ENCODE measurements around the gene ANKRD33B. TPM values are rescaled to one million over a fixed set of nuclear protein-coding genes. Genes with fewer than 3 reads are reported as not detected.

ANKRD33B gene
- total and polyA plus RNA-seq, 2 experiments from 2014 or later = 1.5 to 2.0 TPM

- WGBS (ENCODE audit: low lambda C conversion rate, missing lambda C conversion rate) = 71% methylated on average over 14 of the region's 14 CpGs
- TF ChIP-seq CTCF (IDR thresholded peaks at IDR 0.05; ENCODE audit: poor library complexity) (no peak), EZH2 (IDR thresholded peaks at IDR 0.05; ENCODE audit: borderline replicate concordance) (no peak), EZH2phosphoT487 (IDR thresholded peaks at IDR 0.05; ENCODE audit: low read depth, severe bottlenecking, unreplicated experiment) (no peak)
Observed at GRCh38 chr5:10671041-10672008, 107.5 kb downstream of the ANKRD33B start.

GRCh38 chr5:10672146-10673016, 108.5 kb downstream of the ANKRD33B start:
- Histone ChIP-seq H3K4me3 (no peak overlapping the region), H3K9me2 (replicated peaks; ENCODE audit: insufficient read depth) (no peaks in the 10 kb centered on the region), H3K9me3 (ENCODE audit: low read depth) (no peaks in the 10 kb centered on the region), H3K27me3 (no peaks in the 10 kb centered on the region), H3K36me3 (replicated peaks; ENCODE audit: insufficient read depth, low read depth) (no peaks in the 10 kb centered on the region), H3K79me2 (no peaks in the 10 kb centered on the region), H3K27ac (no peak overlapping the region), H3K4me1 (ENCODE audit: insufficient read depth) (peaks cover 7% of the 10 kb centered on the region), H2AFZ (no peak overlapping the region), H4K20me1 (ENCODE audit: insufficient read depth, poor library complexity, severe bottlenecking) (no peaks in the 10 kb centered on the region), H3K4me2 (no peak overlapping the region)
- WGBS (ENCODE audit: low lambda C conversion rate, missing lambda C conversion rate) = 87% methylated on average over 7 of the region's 7 CpGs
- no peak for DNase-seq (ENCODE audit: low spot score)
- TF ChIP-seq CTCF (IDR thresholded peaks at IDR 0.05; ENCODE audit: poor library complexity) = no peak
- TF ChIP-seq EZH2phosphoT487 (IDR thresholded peaks at IDR 0.05; ENCODE audit: low read depth, severe bottlenecking, unreplicated experiment) = no peak

More at GRCh38 chr5:10671041-10672008, 107.5 kb downstream of the ANKRD33B start:
- H3K9me3 ChIP-seq (ENCODE audit: low read depth) = no peaks in the 10 kb centered on the region
- no peaks in the 10 kb centered on the region for H3K36me3 ChIP-seq (replicated peaks; ENCODE audit: insufficient read depth, low read depth)
- no peaks in the 10 kb centered on the region for H3K79me2 ChIP-seq
- H3K4me3 ChIP-seq = no peak overlapping the region
- H3K27ac ChIP-seq = peak overlapping the region; percentile 11
- no peak for DNase-seq (ENCODE audit: low spot score)
- peaks cover 7% of the 10 kb centered on the region for H3K4me1 ChIP-seq (ENCODE audit: insufficient read depth)
- no peaks in the 10 kb centered on the region for H3K27me3 ChIP-seq
- H3K9me2 ChIP-seq (replicated peaks; ENCODE audit: insufficient read depth) = no peaks in the 10 kb centered on the region
- H4K20me1 ChIP-seq (ENCODE audit: insufficient read depth, poor library complexity, severe bottlenecking) = no peaks in the 10 kb centered on the region
- H3K4me2 ChIP-seq = peak overlapping the region; percentile 51
- no peak overlapping the region for H2AFZ ChIP-seq

GRCh38 chr5:10673017-10673389, 109.1 kb downstream of the ANKRD33B start:
- Histone ChIP-seq H3K4me1 (ENCODE audit: insufficient read depth) (peaks cover 7% of the 10 kb centered on the region), H3K36me3 (replicated peaks; ENCODE audit: insufficient read depth, low read depth) (no peaks in the 10 kb centered on the region), H3K4me3 (no peak overlapping the region), H2AFZ (no peak overlapping the region), H3K9me3 (ENCODE audit: low read depth) (no peaks in the 10 kb centered on the region), H3K27me3 (no peaks in the 10 kb centered on the region), H3K4me2 (no peak overlapping the region), H3K9me2 (replicated peaks; ENCODE audit: insufficient read depth) (no peaks in the 10 kb centered on the region), H4K20me1 (ENCODE audit: insufficient read depth, poor library complexity, severe bottlenecking) (no peaks in the 10 kb centered on the region), H3K79me2 (no peaks in the 10 kb centered on the region), H3K27ac (no peak overlapping the region)
- TF ChIP-seq EZH2phosphoT487 (IDR thresholded peaks at IDR 0.05; ENCODE audit: low read depth, severe bottlenecking, unreplicated experiment) (no peak), EZH2 (IDR thresholded peaks at IDR 0.05; ENCODE audit: borderline replicate concordance) (no peak), CTCF (IDR thresholded peaks at IDR 0.05; ENCODE audit: poor library complexity) (no peak)
- no peak for DNase-seq (ENCODE audit: low spot score)
- 91% methylated on average over 8 of the region's 8 CpGs for WGBS (ENCODE audit: low lambda C conversion rate, missing lambda C conversion rate)
